NCI-H2081 treated with DMSO at 0.1 percent for 48 hours (cell line): ENCODE results near the gene MSRB2.
"Not testable (repeated sequence)": the region's sequence is repeated elsewhere in the genome, so short reads cannot be mapped to it uniquely, and the experiment has no call there.

Experiments used
- DNase-seq: peaks from one replicate; lab custom pipeline; 2025; lab: John Stamatoyannopoulos, UW

MSRB2 gene

DNA sequence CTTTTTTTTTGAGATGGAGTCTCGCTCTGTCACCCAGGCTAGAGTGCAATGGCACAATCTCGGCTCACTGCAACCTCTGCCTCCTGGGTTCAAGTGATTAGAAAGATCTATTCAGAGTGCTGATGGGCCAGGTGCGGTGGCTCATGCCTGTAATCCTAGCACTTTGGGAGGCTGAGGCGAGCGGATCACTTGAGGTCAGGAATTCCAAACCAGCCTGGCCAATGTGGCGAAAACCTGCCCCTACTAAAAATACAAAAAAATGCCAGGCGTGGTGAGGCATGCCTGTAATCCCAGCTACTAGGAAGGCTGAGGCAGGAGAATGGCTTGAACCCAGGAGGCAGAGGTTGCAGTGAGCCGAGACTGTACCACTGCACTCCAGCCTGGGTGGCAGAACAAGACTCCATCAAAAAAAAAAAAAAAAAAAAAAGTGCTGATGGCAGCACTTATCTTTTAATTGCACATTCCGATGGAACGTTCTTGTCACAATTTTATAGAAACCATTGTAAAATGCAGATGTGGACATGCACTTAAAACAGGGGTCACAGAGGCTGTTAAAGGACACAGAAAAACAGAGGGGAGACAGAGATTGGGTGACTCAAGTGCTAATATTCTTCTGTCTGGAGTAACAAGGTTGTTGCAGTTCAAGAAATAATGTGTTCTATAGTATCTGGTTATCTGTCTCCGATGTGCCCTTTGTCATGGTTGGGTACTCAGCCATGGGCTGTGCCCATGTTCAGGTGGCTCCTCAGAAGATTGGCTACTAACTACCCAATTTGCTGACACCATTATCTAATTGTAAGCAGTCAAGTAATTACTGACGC lies 25.1 kb upstream of the MSRB2 start:
- not testable (repeated sequence) for DNase-seq

DNA sequence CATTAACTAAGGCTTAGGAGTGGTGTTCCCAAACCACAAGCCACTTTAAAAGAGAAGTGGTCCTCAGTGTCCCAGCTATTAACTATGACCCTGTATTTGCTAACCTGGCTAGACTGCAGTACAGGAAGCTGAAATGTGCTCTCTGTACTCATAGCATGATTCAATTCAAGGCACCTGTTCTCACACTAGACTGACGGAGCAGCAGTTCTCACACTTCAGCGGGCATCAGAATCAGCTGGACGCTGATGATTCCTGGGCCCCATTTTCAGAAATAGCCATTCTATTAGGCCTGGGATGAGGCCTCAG lies 24.5 kb upstream of the MSRB2 start:
- DNase-seq = no peak

DNA sequence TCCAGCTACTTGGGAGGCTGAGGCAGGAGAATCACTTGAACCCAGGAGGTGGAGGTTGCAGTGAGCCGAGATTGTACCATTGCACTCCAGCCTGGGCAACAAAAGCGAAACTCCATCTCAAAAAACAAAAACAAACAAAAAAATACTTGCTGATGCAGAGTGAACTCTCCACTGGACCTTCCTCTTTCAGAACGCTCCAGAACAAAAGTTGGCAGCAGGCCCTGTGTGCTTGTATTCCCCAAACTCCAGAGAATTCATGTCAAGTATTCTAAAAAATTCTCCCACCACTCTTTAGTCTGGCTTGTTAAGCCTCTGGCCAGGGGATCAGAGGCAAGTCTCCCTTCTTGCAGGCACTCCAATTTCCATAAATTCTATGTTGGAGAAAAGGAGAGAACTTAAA lies 22.8 kb upstream of the MSRB2 start:
- DNase-seq = not testable (repeated sequence)

DNA sequence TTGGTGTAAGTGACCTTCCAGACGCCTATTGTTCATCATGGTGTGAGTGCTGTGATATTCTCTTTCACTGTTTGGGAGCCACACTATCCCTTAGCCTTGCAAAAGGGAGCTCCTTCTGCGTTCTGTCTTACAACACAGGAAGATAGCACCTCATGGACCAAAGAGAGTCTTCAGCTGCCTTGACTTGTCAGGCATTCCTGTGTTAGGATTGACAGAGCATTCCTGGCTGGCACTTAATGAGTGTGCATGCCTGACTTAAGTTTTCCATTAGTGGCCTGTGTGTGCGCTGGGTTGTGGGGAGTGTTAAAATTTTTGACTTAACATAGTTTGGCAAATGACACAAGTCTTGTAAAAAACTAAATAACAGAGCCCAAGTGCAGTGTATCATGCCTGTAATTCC lies 21.9 kb upstream of the MSRB2 start:
- no peak for DNase-seq

DNA sequence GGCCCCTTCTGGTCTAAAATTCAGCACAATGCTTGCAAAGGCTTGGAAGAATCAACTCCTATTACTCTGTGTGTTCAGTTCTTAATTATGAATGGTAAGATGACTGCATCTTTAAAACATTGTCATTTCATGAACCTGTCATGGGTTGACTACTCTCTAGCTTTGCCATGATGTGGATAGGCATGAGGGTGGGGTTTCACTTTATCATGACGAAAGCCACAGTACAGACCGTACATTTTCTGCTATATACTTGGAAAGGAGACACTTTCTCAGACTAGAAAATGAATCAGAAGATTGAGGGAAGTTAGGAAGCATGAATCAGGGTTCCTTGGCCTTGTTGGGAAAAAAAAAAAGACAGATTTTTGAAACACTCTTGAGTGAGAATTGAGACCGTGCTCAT lies 19.7 kb upstream of the MSRB2 start:
- no peak for DNase-seq

DNA sequence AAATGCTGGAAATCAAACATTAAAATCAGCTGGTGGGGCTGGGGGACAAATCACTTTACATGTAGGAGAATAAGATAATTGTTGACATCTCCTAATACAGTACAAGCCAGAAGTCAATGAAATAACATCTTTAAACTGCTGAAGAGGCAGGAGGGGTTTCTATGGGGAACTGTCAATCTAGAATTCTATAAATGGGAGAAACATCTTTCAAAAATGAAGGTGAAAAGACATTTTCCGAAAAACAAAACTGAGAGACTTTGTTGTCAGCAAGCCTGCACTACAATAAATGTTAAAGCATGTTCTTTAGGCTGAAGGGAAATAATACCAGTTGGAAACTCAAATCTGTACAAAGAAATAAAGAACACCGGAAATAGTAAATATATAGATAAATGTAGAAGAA lies 17.3 kb upstream of the MSRB2 start:
- no peak for DNase-seq

DNA sequence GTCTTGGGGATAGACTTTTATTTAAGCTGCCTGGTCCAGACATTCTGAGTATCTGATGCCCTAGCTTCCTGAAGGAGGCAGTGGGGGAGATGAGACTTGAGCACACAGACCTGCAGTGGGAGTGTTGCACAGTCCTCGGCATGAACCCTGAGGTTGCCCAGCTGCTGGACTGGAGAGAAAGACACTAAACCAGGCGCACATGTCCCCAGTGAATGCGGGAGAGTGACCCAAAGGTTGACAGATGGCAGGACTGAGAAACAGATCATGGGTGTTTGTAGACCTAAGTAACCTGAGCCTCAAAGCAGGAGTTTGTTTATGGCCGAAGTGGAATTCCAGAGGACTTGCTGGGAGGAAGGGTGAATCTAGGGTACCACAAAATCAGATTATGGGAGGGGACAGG lies 15.7 kb upstream of the MSRB2 start:
- no peak for DNase-seq

DNA sequence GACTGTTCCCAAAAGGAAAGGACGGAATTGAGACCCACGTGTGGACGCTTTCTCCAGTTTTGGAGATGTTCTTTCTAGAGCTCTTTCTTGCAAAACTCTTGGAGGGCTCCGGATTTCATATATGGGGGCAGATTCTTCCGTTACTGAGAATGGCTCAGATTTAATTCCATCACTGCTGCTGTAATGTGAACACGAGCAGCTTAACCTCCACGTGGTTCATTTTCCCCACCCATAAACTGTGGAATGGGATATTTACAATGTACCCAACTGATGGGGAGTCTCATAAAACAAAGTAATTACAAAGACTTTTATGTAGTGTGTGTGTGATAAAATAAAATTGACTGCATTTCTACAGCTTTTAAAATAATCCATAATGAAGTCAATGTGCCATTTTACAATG lies 15.1 kb upstream of the MSRB2 start:
- no peak for DNase-seq

DNA sequence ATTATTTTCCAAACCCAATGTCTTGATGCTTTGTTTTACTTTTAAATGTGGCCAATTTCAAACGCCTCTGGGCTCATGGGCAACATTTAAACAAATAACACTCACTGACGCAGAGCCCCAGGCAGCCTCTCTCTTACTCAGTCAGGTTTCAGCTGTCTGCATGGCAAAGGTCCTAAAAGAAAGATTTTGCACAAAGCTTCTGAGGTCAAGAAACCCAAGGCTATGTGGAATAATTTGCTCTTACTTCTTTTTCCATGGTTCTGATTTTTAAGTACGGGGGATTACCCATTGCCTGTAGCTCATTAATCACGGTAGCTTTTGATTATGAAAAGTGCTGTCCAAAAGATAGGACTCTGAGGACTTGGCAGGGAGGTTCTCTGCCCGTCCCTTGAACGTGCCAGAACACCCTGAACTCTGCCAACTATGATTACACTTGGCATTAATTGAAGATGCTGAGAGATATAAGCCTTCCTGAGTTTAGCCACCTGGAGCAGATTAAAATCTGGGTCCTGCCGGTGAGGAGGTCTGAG lies 14.1 kb upstream of the MSRB2 start:
- no peak for DNase-seq

DNA sequence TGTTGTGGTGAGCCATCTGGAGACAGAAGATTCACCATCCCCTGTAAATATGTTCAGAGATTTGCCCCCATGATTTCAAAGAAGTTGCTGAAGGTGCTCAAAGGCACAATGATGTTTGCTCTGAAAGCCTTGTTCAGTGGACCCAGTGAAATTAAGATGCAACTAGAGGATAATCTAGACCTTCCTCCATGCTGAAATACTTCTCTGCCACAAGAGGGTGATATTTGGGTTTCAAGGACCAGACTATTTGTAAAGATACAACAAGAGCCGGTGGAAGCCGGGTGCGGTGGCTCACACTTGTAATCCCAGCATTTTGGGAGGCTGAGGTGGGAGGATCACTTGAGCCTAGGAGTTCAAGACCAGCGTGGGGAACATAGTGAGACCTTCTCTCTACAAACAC lies 13.5 kb upstream of the MSRB2 start:
- no peak for DNase-seq

DNA sequence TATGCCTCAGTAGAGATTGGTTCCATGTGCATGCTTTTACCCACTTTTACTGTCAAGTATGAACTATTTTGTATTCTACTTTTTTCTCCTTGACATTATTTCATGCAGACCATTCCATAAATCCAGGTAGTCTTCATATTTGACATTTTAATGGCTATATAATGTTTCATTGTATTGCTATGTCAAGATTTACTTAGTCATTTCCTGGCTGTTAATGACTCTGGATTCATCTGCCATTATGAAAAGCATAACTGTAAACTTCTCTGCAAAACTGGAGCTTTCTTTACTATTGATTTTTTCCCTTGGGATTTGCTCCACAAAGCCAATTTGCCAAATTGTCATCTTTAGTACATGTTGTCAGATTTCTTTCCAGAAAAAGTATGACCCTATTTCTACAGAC lies 6.8 kb upstream of the MSRB2 start:
- no peak for DNase-seq

DNA sequence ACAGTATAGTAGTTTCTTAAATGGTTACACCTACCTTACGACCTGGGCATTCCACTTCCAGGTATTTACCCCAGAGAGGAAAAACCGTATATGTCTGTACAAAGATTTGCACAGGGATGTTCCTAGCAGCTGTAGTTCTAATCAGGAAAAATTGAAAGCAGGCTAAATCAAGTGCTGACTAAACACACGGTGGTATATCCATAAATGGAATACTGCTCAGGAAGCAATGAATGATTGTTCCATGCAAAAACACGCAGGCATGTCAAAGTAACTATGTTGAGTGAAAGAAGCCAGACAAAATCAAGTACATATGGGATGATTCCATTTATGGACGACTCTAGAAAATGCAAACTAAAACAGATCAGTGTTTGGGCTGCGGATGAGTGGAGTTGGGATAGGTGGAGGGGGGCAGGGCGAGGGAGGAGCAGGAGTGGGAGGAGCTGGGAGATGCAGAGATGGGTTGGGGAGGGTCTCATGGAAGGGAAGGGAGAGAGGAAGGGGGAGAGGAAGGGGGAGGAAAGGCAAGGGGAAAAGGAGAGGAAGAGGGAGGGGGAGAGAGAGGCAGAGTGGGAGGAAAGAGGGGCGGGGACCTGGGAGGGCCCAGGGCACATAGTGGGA lies 484 bp upstream of the MSRB2 start:
- no peak for DNase-seq

DNA sequence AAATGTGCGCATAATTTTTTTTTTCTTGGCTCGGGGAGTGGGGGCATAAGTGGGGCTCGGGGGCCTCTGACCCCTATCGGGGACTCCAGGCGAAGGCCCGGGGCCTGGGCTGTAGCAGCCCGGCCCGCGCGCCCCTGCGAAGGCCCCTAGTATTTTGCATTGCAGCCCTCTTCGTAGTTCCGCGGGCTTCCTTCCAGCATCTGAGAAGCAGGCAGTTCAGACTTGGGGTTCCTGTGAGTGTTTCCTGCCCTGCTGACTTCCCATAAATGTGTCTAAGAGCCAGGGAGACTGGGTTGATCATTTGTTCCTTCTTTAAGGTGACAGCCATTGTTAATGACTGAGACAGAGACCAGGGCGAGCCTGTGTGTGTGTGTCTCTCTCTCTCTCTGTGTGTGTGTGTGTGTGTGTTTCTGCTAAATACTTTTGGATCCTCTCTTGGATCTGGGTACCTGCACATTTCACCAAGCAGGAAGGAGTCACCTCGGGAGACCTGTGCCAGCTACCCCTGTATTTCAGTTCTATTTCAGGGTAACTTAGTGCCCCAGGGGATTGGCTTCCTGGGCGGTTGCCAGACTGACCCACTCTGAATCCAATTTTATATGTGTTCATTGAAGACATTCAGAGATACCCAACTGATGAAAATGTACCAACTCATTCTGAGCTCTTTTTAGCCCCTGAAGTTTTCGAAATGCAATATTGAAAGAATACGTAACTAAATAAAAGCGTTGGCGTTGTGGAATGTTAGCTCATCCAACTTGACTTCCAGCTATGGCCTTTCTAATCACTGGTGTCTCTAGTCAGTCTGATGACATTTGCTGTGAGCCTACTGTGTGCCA lies 805 bp downstream of the MSRB2 start:
- no peak for DNase-seq

DNA sequence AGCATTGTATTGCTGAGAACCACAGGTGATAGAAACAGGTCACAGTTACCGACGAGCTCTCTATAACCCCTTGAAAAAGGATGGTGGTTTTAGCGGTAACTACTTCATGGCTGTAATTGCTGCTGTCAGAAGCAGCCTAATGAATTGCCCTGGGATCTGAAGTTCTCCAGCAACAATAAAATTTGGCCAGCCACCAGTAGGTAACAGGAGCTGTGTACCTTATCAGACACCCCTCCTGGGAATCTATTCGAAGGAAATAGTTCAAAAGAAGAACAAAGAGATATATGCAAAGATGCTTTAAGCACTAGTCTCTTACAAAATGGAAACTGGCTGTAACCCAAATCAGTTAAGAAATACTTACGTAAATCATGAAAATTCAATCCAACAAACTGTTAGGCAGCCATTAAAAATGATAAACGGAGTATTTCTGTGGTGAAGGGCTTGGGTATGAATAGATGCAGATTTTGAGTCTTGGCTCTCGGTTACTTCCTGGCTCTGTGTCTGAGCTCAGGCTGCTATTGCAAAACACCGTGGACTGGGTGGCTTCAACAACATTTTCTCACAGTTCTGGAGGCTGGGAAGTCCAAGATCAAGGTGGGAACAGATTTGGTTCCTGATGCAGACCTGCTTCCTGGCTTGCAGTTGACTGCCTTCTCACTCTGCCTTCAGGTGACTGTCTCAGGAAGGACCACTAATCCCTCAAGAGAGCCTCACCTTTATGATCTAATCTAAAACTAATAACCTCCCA lies 1.6 kb downstream of the MSRB2 start:
- no peak for DNase-seq

DNA sequence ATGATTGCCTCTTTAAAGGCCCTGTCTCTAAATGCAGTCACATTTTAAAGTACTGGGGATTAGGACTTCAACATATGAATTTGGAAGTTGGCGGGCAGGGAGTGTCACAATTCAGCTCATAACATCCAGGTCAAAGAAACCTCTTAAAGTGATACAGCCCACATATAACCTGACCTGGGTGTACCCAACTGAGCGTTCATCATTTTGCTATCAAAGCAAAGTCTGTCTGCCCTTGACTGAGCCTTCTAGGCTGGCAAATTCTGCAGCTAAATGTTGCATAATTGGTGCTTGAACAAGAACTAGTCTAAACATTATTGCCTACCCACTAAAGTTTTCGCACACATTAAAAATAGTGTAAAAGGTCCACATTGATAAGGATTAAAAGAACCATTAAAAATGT lies 3.7 kb downstream of the MSRB2 start:
- no peak for DNase-seq

DNA sequence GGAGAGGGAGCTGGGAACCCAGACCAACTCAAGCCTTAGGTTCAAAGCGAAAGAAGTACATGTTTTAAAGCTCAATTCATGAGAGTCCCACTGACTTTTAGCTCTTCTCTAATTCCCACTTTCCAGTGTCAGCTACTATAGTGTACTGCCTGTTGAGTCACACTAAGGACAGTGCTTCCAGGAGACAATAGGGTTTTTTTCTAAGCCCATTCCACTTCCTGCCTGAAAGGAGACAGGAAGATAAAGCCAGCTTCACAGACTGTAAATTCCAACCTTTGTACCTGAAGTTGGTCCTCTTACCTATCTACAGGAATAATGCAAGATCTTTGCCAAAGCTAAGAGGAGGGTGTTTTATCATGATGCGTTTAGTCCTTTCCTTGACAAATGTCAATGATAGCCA lies 4.4 kb downstream of the MSRB2 start:
- DNase-seq = no peak

DNA sequence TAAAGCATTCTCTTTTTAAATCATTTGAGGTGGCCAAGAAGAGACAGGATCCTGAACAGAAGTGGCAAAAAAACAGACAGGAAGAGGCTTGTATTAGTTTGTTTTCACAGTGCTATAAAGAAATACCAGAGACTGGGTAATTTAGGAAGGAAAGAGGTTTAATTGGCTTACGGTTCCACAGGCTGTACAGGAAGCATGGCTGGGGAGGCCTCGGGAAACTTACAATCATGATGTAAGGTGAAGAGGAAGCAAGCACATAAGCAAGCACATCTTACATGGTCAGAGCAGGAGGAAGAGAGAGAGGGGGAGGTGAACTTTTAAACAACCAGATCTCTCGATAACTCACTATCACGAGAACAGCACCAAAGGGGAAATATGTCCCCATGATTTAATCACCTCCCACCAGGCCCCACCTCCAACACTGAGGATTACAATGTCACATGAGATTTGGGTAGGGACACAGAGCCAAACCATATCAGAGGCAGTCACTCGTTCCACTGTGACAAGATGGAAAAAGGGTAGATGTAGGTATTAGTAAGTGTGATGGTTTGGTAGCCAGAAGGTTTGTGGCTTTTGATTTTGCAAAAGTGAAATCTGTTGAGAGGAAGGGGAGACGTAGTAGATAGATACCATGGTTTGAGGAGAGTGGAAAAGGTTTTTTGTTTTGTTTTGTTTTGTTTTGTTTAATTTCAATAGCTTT lies 5.1 kb downstream of the MSRB2 start:
- DNase-seq = no peak

DNA sequence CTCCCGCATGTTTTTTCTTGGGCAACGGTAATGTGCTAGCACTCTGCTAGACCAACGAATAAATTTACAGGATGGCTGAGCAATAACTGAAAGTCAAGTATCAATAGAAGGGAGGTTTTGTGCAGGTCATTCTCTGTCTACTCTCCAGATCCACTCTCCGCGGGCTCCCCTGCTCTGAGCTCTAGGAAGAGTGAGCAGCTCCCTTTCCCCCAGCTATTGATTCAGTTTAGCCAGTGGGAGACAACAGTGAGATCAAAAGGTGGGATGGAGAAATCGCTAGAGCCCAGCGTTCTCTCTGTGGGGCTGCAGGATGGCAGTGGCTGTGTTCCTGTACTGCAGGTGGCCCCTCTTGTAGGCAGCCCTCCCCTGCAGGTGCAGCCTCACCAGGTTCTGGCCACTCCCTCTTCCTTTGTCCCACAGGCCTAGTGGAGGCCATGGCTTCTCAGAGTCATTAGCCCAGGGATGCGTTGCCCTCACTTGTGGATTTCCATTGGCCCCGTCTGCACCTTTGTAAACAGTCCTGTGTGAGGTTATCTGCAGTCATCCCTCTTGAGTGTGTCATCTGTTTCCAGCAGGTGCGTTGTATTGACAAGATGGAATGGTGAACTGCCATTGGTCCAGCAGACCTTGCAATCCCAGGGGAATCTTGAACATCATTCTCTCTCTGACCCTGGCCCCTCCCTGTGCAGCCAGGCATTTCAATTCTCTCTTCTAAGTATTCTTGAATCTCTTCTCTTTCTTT lies 11.1 kb downstream of the MSRB2 start:
- no peak for DNase-seq

DNA sequence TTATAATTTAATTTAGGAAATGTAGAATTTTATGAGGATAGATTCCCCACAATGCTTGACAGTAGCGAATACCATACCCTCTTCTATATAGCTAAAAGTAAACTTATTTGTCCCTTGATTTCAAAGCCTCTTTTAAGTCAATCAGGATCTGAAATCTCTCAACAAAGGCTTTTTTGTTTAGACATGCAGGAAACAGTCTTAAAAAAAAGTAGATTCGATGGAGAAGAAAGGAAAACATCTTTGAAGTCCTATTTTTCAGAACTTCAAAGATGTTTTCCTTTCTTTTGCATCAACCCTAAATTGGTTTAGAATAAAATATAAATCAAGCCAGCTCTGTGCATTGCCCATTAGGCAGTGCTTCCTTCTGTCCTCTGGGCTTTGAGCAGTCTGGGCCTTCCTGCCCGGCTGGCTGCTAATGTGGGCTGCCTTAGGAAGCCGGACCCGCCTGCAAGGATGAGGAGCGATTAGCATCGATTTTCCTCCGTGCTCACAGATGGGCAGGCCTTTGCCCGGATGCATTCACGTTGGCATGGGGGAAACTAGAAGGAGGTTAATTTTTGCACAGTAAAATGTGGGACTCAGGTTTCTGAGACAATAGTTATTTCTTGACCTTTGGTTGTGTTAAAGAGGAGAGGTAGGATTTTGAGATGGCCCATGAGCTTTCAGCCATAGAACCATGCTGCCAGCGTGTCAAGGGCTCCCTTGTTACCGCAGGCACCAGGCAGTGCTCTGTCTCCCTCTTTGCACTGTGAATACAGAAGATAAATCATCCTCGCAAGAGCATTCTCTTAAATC lies 15.5 kb downstream of the MSRB2 start:
- no peak for DNase-seq
